ENCODE measurements around the gene CRACDL.

DNA sequence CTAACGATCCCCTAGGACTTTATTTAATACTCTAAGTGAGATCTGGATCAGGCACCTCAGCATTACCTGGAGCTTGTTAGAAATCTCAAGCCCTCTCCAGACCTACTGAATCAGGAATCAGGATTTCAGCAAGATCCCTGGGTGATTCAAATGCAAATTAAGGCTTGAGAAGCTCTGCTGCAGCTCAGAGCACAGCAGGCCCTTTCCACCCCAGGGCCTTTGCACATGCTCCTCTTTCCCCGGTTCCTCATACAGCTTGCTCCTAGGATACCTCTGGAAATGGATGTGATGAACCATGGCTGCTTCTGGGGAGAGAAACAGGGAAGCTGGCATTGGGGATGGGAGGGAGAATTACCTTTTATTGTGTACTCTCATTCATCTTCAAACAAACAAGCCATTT, 164.8 kb downstream of the CRACDL start:
- no peak for TF ChIP-seq POLR2AphosphoS5 (IDR thresholded peaks at IDR 0.05; ENCODE audit: low read depth, low read length)
- TF ChIP-seq TAF1 (IDR thresholded peaks at IDR 0.05; ENCODE audit: borderline replicate concordance, insufficient read depth, low read length), result no peak
